ENCODE data around the gene CAST. TPM values are rescaled to one million over a fixed set of nuclear protein-coding genes. Genes with fewer than 3 reads are reported as not detected.
"Not testable (repeated sequence)": the region's sequence is repeated elsewhere in the genome, so short reads cannot be mapped to it uniquely, and the experiment has no call there.

Gene CAST, protein sequence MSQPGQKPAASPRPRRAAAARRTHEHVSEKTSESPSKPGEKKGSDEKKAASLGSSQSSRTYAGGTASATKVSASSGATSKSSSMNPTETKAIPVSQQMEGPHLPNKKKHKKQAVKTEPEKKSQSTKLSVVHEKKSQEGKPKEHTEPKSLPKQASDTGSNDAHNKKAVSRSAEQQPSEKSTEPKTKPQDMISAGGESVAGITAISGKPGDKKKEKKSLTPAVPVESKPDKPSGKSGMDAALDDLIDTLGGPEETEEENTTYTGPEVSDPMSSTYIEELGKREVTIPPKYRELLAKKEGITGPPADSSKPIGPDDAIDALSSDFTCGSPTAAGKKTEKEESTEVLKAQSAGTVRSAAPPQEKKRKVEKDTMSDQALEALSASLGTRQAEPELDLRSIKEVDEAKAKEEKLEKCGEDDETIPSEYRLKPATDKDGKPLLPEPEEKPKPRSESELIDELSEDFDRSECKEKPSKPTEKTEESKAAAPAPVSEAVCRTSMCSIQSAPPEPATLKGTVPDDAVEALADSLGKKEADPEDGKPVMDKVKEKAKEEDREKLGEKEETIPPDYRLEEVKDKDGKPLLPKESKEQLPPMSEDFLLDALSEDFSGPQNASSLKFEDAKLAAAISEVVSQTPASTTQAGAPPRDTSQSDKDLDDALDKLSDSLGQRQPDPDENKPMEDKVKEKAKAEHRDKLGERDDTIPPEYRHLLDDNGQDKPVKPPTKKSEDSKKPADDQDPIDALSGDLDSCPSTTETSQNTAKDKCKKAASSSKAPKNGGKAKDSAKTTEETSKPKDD
- polyA plus RNA-seq, result 100 to 1,000 TPM in 1 of 3 donors, 10 to 100 TPM in 2; 24.0 to 133 (median 59.9) TPM

- Mint-ChIP-seq H3K27me3 (ENCODE audit: low read depth in 3 of 3) (peaks cover 18 to 29% (median 24%) of the 10 kb centered on the region in 3 donors), H3K4me1 (peaks cover 74 to 88% of the 10 kb centered on the region in 2 donors), H3K4me3 (peak within 1 kb of the TSS; percentile 97 to 99 (median 97)), H3K9me3 (no peaks in the 10 kb centered on the region), H3K27ac (peak within 1 kb of the TSS; percentile 98 to 100 (median 98)), H3K36me3 (no peaks in the 10 kb centered on the region)
- peak; percentile 80 to 84 (median 81) for DNase-seq
These were observed at the start of gene CAST for GRCh38 chr5:96661855-96662724. TSS of gene CAST (plus strand) at chr5:96662376. CDS start at chr5:96662423, 47 bp downstream.

GRCh38 chr5:96614110-96614691 lies 48.0 kb upstream of the CAST start:
- Mint-ChIP-seq H3K27me3 (ENCODE audit: low read depth in 3 of 3) (peaks cover 5 to 6% (median 5%) of the 10 kb centered on the region in 3 donors), H3K4me1 (peaks cover 6 to 9% of the 10 kb centered on the region in 2 donors), H3K36me3 (no peaks in the 10 kb centered on the region), H3K4me3 (peak overlapping the region in 3 of 5 donors; percentile 14 to 67 (median 49)), H3K27ac (peak overlapping the region in 2 of 6 donors; percentile 38 to 53), H3K9me3 (peaks cover 0 to 2% (median 0%) of the 10 kb centered on the region in 6 donors)
- DNase-seq, result peak; percentile 46 to 65 (median 59)

DNA sequence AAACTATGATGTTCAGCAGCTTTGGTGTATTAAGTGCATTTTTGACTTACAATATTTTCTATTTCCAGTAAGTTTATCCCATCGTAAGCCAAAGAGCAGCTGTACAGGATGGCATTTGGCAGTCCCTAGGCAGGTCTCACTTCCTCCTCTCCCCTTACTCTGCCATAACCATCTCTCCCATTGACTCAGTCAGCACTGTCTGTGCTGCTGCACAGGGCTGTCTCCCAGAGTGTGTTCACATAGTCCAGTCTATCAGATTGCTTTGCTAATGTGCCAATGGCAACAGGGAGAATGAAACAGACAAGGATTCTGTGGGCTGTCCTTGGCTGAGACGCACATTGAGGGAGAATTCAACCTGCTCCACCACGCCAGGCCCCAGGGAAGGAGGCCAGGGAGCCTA lies 47.0 kb upstream of the CAST start:
- Mint-ChIP-seq H3K9me3 (peaks cover 0 to 2% (median 0%) of the 10 kb centered on the region in 6 donors), H3K4me3 (no peak overlapping the region), H3K27ac (no peak overlapping the region), H3K27me3 (ENCODE audit: low read depth in 3 of 3) (peaks cover 5 to 6% (median 5%) of the 10 kb centered on the region in 3 donors), H3K36me3 (no peaks in the 10 kb centered on the region), H3K4me1 (peaks cover 6 to 9% of the 10 kb centered on the region in 2 donors)
- DNase-seq, result no peak

DNA sequence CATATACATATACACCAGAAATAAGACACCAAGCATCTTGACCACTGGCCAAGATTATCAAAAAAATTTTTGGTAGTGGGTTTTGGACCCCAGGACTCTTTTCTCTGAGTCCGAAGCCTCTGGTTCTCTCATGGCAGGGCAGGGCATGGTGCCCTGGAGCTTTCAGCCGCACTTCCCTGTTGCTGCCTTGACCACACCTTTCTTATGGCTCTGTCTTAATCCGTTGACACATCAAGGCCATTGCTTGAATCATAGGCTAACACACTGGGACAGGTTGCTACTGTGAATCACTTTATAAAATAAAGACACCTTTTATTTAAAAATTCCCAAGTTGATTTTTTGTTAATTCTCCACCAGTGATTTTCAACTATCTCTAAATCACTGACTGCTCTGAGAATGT lies 45.4 kb upstream of the CAST start:
- no peak overlapping the region for H3K27ac Mint-ChIP-seq

DNA sequence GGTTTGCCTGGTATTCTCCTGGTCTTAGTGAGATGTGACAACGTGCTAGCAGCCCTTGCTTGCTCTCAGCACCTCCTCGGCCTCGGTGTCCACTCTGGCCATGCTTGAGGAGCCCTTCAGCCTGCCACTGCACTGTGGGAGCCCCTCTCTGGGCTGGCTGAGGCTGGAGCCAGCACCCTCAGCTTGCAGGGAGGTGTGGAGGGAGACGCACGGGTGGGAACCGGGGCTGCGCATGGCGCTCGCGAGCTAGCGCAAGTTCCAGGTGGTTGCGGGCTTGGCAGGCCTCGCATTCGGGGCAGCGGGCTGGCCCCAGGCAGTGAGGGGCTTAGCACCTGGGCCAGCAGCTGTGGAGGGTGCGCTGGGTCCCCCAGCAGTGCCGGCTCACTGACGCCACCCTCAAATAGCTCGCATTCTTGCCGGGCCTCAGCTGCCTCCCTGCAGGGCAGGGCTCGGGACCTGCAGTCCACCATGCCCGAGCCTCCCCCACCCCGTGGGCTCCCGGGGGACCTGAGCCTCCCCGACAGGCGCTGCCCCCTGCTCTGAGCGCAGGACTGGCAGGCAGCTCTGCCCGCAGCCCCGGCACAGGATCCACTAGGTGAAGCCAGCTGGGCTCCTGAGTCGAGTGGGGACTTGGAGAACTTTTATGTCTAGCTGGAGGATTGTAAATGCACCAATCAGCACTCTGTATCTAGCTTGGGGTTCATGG lies 43.7 kb upstream of the CAST start:
- not testable (repeated sequence) for H3K4me3 Mint-ChIP-seq; H3K4me1 Mint-ChIP-seq; H3K27ac Mint-ChIP-seq; DNase-seq; H3K27me3 Mint-ChIP-seq (ENCODE audit: low read depth in 3 of 3); H3K9me3 Mint-ChIP-seq; H3K36me3 Mint-ChIP-seq

More for the DNA sequence above, 45.4 kb upstream of the CAST start:
- Mint-ChIP-seq H3K9me3 (peaks cover 0 to 2% (median 0%) of the 10 kb centered on the region in 6 donors), H3K36me3 (no peaks in the 10 kb centered on the region), H3K4me1 (peaks cover 6 to 9% of the 10 kb centered on the region in 2 donors), H3K4me3 (no peak overlapping the region), H3K27me3 (ENCODE audit: low read depth in 3 of 3) (peaks cover 4 to 6% (median 5%) of the 10 kb centered on the region in 3 donors)
- DNase-seq, result no peak

GRCh38 chr5:96619946-96620345 lies 42.2 kb upstream of the CAST start:
- H3K27ac Mint-ChIP-seq, result no peak overlapping the region
- H3K4me1 Mint-ChIP-seq, result no peaks in the 10 kb centered on the region
- H3K36me3 Mint-ChIP-seq, result no peaks in the 10 kb centered on the region
- no peak overlapping the region for H3K4me3 Mint-ChIP-seq
- DNase-seq, result no peak
- peaks cover 0 to 2% (median 0%) of the 10 kb centered on the region in 6 donors for H3K9me3 Mint-ChIP-seq
- H3K27me3 Mint-ChIP-seq (ENCODE audit: low read depth in 3 of 3), result no peaks in the 10 kb centered on the region

DNA sequence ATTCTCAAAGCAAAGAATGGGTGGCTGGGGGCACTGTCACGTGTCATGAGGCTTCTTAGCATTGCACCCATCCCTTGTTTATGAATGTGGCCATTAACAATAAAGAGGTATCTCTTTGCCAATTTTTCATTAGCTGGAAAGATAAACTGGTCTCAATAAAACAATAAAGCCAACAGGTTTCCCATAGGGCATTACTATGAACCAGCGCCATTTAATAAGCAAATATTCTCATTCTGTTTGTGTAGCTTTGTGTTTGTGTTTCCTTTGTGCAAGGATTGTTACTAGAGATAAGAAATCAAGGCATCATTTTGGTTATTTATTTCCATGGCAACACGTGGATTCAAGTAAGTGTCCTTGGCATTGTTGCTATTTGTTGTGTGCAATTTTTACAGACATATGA lies 37.6 kb upstream of the CAST start:
- no peaks in the 10 kb centered on the region for H3K9me3 Mint-ChIP-seq
- H3K4me1 Mint-ChIP-seq, result peaks cover 5 to 7% of the 10 kb centered on the region in 2 donors
- H3K27ac Mint-ChIP-seq, result no peak overlapping the region
- H3K4me3 Mint-ChIP-seq, result no peak overlapping the region
- no peaks in the 10 kb centered on the region for H3K27me3 Mint-ChIP-seq (ENCODE audit: low read depth in 3 of 3)
- no peaks in the 10 kb centered on the region for H3K36me3 Mint-ChIP-seq
- no peak for DNase-seq

DNA sequence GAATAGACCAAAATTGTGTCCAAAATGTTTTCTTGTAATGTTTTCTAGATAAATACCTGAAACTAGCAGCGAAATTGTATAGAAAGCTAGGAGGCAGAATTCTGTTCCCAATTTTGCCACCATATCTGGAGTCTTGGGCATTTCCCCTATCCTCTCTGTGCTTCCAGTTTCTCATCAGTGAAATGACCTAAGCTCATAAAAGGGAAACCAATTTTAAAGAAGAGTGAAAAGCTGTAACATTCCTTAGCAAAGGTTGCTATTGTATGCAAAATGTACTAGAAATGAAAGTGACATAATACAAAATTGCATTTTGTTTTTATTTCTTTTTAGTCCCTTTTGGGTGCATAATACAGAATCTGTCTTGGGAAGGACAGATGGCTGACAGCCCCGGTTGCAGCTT lies 36.8 kb upstream of the CAST start:
- Mint-ChIP-seq H3K27me3 (ENCODE audit: low read depth in 3 of 3) (no peaks in the 10 kb centered on the region), H3K4me3 (no peak overlapping the region), H3K9me3 (no peaks in the 10 kb centered on the region), H3K4me1 (peaks cover 5 to 7% of the 10 kb centered on the region in 2 donors), H3K27ac (no peak overlapping the region), H3K36me3 (no peaks in the 10 kb centered on the region)
- DNase-seq, result no peak

GRCh38 chr5:96626956-96627355 lies 35.2 kb upstream of the CAST start:
- no peak for DNase-seq
- no peaks in the 10 kb centered on the region for H3K27me3 Mint-ChIP-seq (ENCODE audit: low read depth in 3 of 3)
- no peak overlapping the region for H3K4me3 Mint-ChIP-seq
- no peak overlapping the region for H3K27ac Mint-ChIP-seq
- no peaks in the 10 kb centered on the region for H3K36me3 Mint-ChIP-seq
- no peaks in the 10 kb centered on the region for H3K9me3 Mint-ChIP-seq
- peaks cover 5 to 7% of the 10 kb centered on the region in 2 donors for H3K4me1 Mint-ChIP-seq

- Mint-ChIP-seq H3K9me3 (no peaks in the 10 kb centered on the region), H3K27ac (peak overlapping the region in 1 of 6 donors; percentile 10), H3K4me3 (peak overlapping the region in 3 of 5 donors; percentile 5 to 41 (median 28)), H3K4me1 (peaks cover 5 to 7% of the 10 kb centered on the region in 2 donors), H3K27me3 (ENCODE audit: low read depth in 3 of 3) (no peaks in the 10 kb centered on the region), H3K36me3 (no peaks in the 10 kb centered on the region)
- DNase-seq, result no peak
These were observed 34.3 kb upstream of the CAST start for GRCh38 chr5:96627792-96628398.

- Mint-ChIP-seq H3K9me3 (no peaks in the 10 kb centered on the region), H3K36me3 (no peaks in the 10 kb centered on the region), H3K4me3 (no peak overlapping the region), H3K4me1 (peaks cover 5 to 7% of the 10 kb centered on the region in 2 donors), H3K27me3 (ENCODE audit: low read depth in 3 of 3) (no peaks in the 10 kb centered on the region), H3K27ac (no peak overlapping the region)
- no peak for DNase-seq
These were observed 33.8 kb upstream of the CAST start for GRCh38 chr5:96628406-96628805.

- H3K27me3 Mint-ChIP-seq (ENCODE audit: low read depth in 3 of 3), result peaks cover 0 to 3% (median 0%) of the 10 kb centered on the region in 3 donors
These were observed 32.4 kb upstream of the CAST start for GRCh38 chr5:96629774-96630173.

More at GRCh38 chr5:96629774-96630173, 32.4 kb upstream of the CAST start:
- Mint-ChIP-seq H3K9me3 (no peaks in the 10 kb centered on the region), H3K4me1 (peaks cover 5 to 7% of the 10 kb centered on the region in 2 donors), H3K4me3 (no peak overlapping the region), H3K36me3 (no peaks in the 10 kb centered on the region), H3K27ac (no peak overlapping the region)
- DNase-seq, result no peak
